Measurements from ENCODE around the gene ANKZF1. TPM values are rescaled to one million over a fixed set of nuclear protein-coding genes. Genes with fewer than 3 reads are reported as not detected.

The ANKZF1 gene
- total and polyA plus RNA-seq, 2 of the 4 experiments (the other 2 are of a cell fraction) = 18.6 to 33.8 TPM

- dilution Hi-C loops (cut with HindIII; ENCODE audit: low sequenced_read_pairs, unreplicated experiment) (no loop called here), intact Hi-C loops (cut with micrococcal nuclease) (no loop called here), in situ Hi-C loops (cut with MboI; ENCODE audit: low sequenced_read_pairs) (no loop called here)
- TF ChIP-seq NFE2L2 (IDR thresholded peaks at IDR 0.05; ENCODE audit: low read depth, low read length) = no peak
- TF ChIP-seq MAZ (IDR thresholded peaks at IDR 0.05; ENCODE audit: borderline replicate concordance, low read depth, low read length) = peak; percentile 15; the same call in 1 of the 2 replicates
- no peak for TF ChIP-seq ELK1 (IDR thresholded peaks at IDR 0.05; ENCODE audit: borderline replicate concordance, low read depth, low read length)
- TF ChIP-seq BHLHE40 (IDR thresholded peaks at IDR 0.05; ENCODE audit: low read depth, low read length) = no peak
- no peak for TF ChIP-seq RFX5 (IDR thresholded peaks at IDR 0.05; ENCODE audit: low read depth, low read length)
- TF ChIP-seq RCOR1 (IDR thresholded peaks at IDR 0.05; ENCODE audit: insufficient replicate concordance, low read length) = peak; percentile 11
- no peak for TF ChIP-seq MAFK (IDR thresholded peaks at IDR 0.05; ENCODE audit: low read depth, low read length)
- TF ChIP-seq POLR2A (IDR thresholded peaks at IDR 0.05; ENCODE audit: low read depth, low read length) = peak; percentile 4; the same call in 1 of the 2 replicates
- TF ChIP-seq CHD1 (IDR thresholded peaks at IDR 0.05; ENCODE audit: low read depth, low read length) = no peak
- no peak for TF ChIP-seq MXI1 (IDR thresholded peaks at IDR 0.05; ENCODE audit: borderline replicate concordance, low read depth, low read length)
- TF ChIP-seq SMC3 (IDR thresholded peaks at IDR 0.05; ENCODE audit: low read depth, low read length) = no peak
- TF ChIP-seq CEBPB (IDR thresholded peaks at IDR 0.05; ENCODE audit: low read depth, low read length) = no peak
- no peak for TF ChIP-seq CTCF (conservative IDR thresholded peaks at IDR 0.05; ENCODE audit: low read depth, low read length)
- peak overlapping the region; percentile 70 for H2BK120ac ChIP-seq (ENCODE audit: low read depth, low read length)
- peaks cover 48% of the 10 kb centered on the region for H3K9me1 ChIP-seq (ENCODE audit: insufficient read depth, low read length)
- peak overlapping the region; percentile 99 for H2AK9ac ChIP-seq (replicated peaks; ENCODE audit: low read depth, low read length, poor library complexity)
- peak overlapping the region; percentile 50; the same call in 2 of the 3 replicates for H2BK15ac ChIP-seq (ENCODE audit: low read depth, low read length)
- H2AK5ac ChIP-seq (ENCODE audit: low read depth, low read length) = peak overlapping the region; percentile 81
- BruUV-seq (replicated peaks) = no TSS peak
- peak overlapping the region; percentile 79; the same call in 1 of the 2 replicates for H3K23ac ChIP-seq (ENCODE audit: low read depth, low read length)
- ChIA-PET POLR2A (ENCODE audit: unreplicated experiment) (interaction anchor here (1.0 kb wide), 1 partner anchor 20 kb away, joined by 18 read pairs; the partner anchor contains the start of genes ANKZF1 and ATG9A), CTCF (interaction anchor here (0.8 to 2.3 kb wide), 3 partner anchors 28 to 45 kb away, joined by 6 to 10 read pairs (median 8); no protein-coding TSS in a partner anchor)
- peak overlapping the region; percentile 20 for H3K9ac ChIP-seq (ENCODE audit: low read depth, low read length)
- H4K8ac ChIP-seq (ENCODE audit: low read depth in 2 of 2, low read length in 2 of 2) = peak overlapping the region; percentile 7 to 82
- H3K18ac ChIP-seq (ENCODE audit: low read depth, low read length) = peak overlapping the region; percentile 76
- H3K27me3 ChIP-seq (ENCODE audit: control insufficient read depth, insufficient read depth, low read length) = peaks cover under 1% of the 10 kb centered on the region; the same call in 1 of the 2 replicates
- H4K5ac ChIP-seq (ENCODE audit: low read depth, low read length) = peak overlapping the region; percentile 82
- no peak overlapping the region for H3K4me3 ChIP-seq (ENCODE audit: insufficient read depth, low read depth, low read length)
- peaks cover 23 to 46% of the 10 kb centered on the region in 2 experiments for H3K79me1 ChIP-seq (ENCODE audit: low read depth in 1 of 2, low read length in 2 of 2)
- H3K56ac ChIP-seq (ENCODE audit: extremely low read depth, insufficient read depth, low read length) = peak overlapping the region; percentile 76
- peak overlapping the region; percentile 90 for H3K14ac ChIP-seq (replicated peaks; ENCODE audit: low read depth, low read length)
- peak overlapping the region; percentile 90 for H2BK5ac ChIP-seq (ENCODE audit: low read depth, low read length, poor library complexity, severe bottlenecking)
- H3K27ac ChIP-seq (ENCODE audit: insufficient read depth, low read length) = peak overlapping the region; percentile 72
- H3K4me2 ChIP-seq (ENCODE audit: low read depth, low read length) = peak overlapping the region; percentile 58
- peak overlapping the region; percentile 82 for H4K91ac ChIP-seq (ENCODE audit: insufficient read depth, low read depth, low read length)
- H2AFZ ChIP-seq (replicated peaks; ENCODE audit: low read length, poor library complexity) = peak overlapping the region; percentile 81
- H4K20me1 ChIP-seq (ENCODE audit: insufficient read depth, low read length) = 0 out of 2 replicates have a peak, but pooled peaks cover 8% of the 10 kb centered on the region
- no peaks in the 10 kb centered on the region for H3K9me3 ChIP-seq (ENCODE audit: control insufficient read depth, insufficient read depth, low read length)
- peaks cover 44% of the 10 kb centered on the region for H3K4me1 ChIP-seq (ENCODE audit: control insufficient read depth, insufficient read depth, low read length)
- peak; percentile 55 for ATAC-seq (ENCODE audit: low read depth)
- H2BK20ac ChIP-seq (ENCODE audit: low read depth, low read length) = peak overlapping the region; percentile 54
- WGBS, 2 experiments (ENCODE audit: extremely low coverage in 2 of 2, insufficient read length in 1 of 2) = no CpG with 5 or more reads among the region's 7 CpGs
- peaks cover 21% of the 10 kb centered on the region; the same call in 1 of the 2 replicates for H3K36me3 ChIP-seq (ENCODE audit: control insufficient read depth, insufficient read depth, low read length)
- peak overlapping the region; percentile 87 for H3K4ac ChIP-seq (ENCODE audit: low read depth, low read length)
- peak; percentile 75 for DNase-seq
Observed at GRCh38 chr2:219249203-219249980, 19.8 kb downstream of the ANKZF1 start.
